Ramos (cell line): Measurements from ENCODE around the gene EXD1.
"Not testable (repeated sequence)": the region's sequence is repeated elsewhere in the genome, so short reads cannot be mapped to it uniquely, and the experiment has no call there.

Source experiments
- in situ Hi-C: fragments of 300-500 bp; cut with MboI; formaldehyde crosslinking; loops from one replicate; pipeline ENCODE4 v1.14.3; 2022; ENCODE audit warnings: low sequenced_read_pairs; ENCODE audit not compliant: unreplicated experiment

EXD1 gene

GRCh38 chr15:41153733-41154132 is 76.8 kb downstream of the EXD1 start:
- in situ Hi-C loops, result no loop called here

- in situ Hi-C loops, result no loop called here
Measured at GRCh38 chr15:41151451-41152005, 79.0 kb downstream of the EXD1 start.

GRCh38 chr15:41150279-41150678 is 80.3 kb downstream of the EXD1 start:
- in situ Hi-C loops, result no loop called here

- in situ Hi-C loops, result no loop called here
Measured at GRCh38 chr15:41148065-41148464, 82.5 kb downstream of the EXD1 start.

GRCh38 chr15:41139619-41140018 is 90.9 kb downstream of the EXD1 start:
- in situ Hi-C loops, result no loop called here

DNA sequence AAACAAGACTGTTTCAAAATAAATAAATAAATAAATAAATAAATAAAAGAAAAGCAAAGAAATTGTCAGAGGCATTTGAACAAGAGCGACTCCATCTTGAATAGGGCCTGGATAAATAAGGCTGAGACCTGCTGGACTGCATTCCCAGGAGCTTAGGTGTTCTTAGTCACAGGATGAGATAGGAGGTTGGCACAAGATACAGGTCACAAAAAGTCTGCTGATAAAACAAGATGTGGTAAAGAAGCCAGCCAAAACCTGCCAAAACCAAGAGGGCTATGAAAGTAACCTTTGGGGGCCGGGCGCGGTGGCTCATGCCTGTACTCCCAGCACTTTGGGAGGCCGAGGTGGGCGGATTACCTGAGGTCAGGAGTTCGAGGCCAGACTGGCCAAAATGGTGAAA is 91.4 kb downstream of the EXD1 start:
- in situ Hi-C loops, result not testable (repeated sequence)

GRCh38 chr15:41135580-41135979 is 95.0 kb downstream of the EXD1 start:
- in situ Hi-C loops, result not testable (repeated sequence)

- in situ Hi-C loops, result no loop called here
Measured at GRCh38 chr15:41133454-41133853, 97.1 kb downstream of the EXD1 start.
